Neural cell (in vitro differentiated cells): ENCODE results near the gene COX4I1. TPM values are rescaled to one million over a fixed set of nuclear protein-coding genes. Genes with fewer than 3 reads are reported as not detected.

Experiments used
- H2AFZ ChIP-seq: fragments of 200-600, 300-800 bp; sonication (generic), shearing (Covaris generic); 2 replicates; pipeline ENCODE4 v1.6.0; 2014; ENCODE audit warnings: low read depth, mild to moderate bottlenecking, antibody characterized with exemption, low read length, moderate library complexity
- H3F3A ChIP-seq: fragments of 200-600 bp; shearing (Covaris generic); 2 replicates; pipeline ENCODE4 v1.6.1; 2016; ENCODE audit warnings: mild to moderate bottlenecking, moderate library complexity, mixed read lengths, antibody characterized with exemption, low read length; ENCODE audit not compliant: insufficient read depth, poor library complexity, severe bottlenecking
- H3K27ac ChIP-seq: fragments of 200-600, 300-800 bp; sonication (generic), shearing (Covaris generic); 2 replicates; pipeline ENCODE4 v1.5.1; 2014; ENCODE audit warnings: mild to moderate bottlenecking, low read length, moderate library complexity
- H3K27me3 ChIP-seq: fragments of 300-800, 200-600 bp; sonication (generic), shearing (Covaris generic); 2 replicates; pipeline ENCODE4 v1.6.0; 2014; ENCODE audit warnings: mild to moderate bottlenecking, low read depth, low read length, moderate library complexity; ENCODE audit not compliant: insufficient read depth
- H3K36me3 ChIP-seq: fragments of 300-800, 200-600 bp; sonication (generic), shearing (Covaris generic); 2 replicates; pipeline ENCODE4 v1.5.1; 2014; ENCODE audit warnings: mild to moderate bottlenecking, antibody characterized with exemption, low read length, moderate library complexity; ENCODE audit not compliant: insufficient read depth
- H3K4me2 ChIP-seq: fragments of 300-800, 200-600 bp; sonication (generic), shearing (Covaris generic); 2 replicates; pipeline ENCODE4 v1.6.0; 2014; ENCODE audit warnings: mild to moderate bottlenecking, low read length
- H3K4me3 ChIP-seq: fragments of 300-800, 200-600 bp; sonication (generic), shearing (Covaris generic); 2 replicates; pipeline ENCODE4 v1.5.1; 2014; ENCODE audit warnings: mild to moderate bottlenecking, low read length, moderate library complexity
- H3K79me2 ChIP-seq: fragments of 200-600 bp; shearing (Covaris generic); replicated peaks from 2 replicates; pipeline ENCODE4 v1.6.0; 2014; ENCODE audit warnings: mild to moderate bottlenecking, low read length, moderate library complexity; ENCODE audit not compliant: insufficient read depth
- H3K9ac ChIP-seq: fragments of 300-800, 200-600 bp; sonication (generic), shearing (Covaris generic); 2 replicates; pipeline ENCODE4 v1.6.1; 2016; ENCODE audit warnings: mild to moderate bottlenecking, low read length, mixed read lengths
- H3K9me2 ChIP-seq: fragments of 200-600 bp; shearing (Covaris generic); 2 replicates; pipeline ENCODE4 v1.6.1; 2016; ENCODE audit warnings: mild to moderate bottlenecking, low read length, mixed read lengths; ENCODE audit not compliant: insufficient read depth
- H3K9me3 ChIP-seq: fragments of 200-600, 300-800 bp; sonication (generic), shearing (Covaris generic); 2 replicates; pipeline ENCODE4 v1.6.1; 2016; ENCODE audit warnings: mild to moderate bottlenecking, mixed run types, low read length, moderate library complexity, mixed read lengths
- H4K20me1 ChIP-seq: fragments of 200-600 bp; shearing (Covaris generic); 2 replicates; pipeline ENCODE4 v1.6.1; 2016; ENCODE audit warnings: mild to moderate bottlenecking, mixed run types; ENCODE audit not compliant: insufficient read depth
- EP300 ChIP-seq: fragments of 450-650 bp; conservative IDR thresholded peaks from 2 replicates; pipeline ENCODE4 v1.6.1; 2014; ENCODE audit warnings: antibody characterized with exemption, mild to moderate bottlenecking, moderate library complexity; ENCODE audit not compliant: poor library complexity, severe bottlenecking
- EZH2 ChIP-seq: fragments of 200-600, 300-800 bp; shearing (Covaris generic), sonication (generic); IDR thresholded peaks from 2 replicates; pipeline ENCODE4 v1.6.1; 2014; ENCODE audit warnings: antibody characterized with exemption, low read length, borderline replicate concordance, mild to moderate bottlenecking; ENCODE audit not compliant: insufficient read depth, poor library complexity, severe bottlenecking
- MXI1 ChIP-seq: fragments of 450-650 bp; conservative IDR thresholded peaks from 2 replicates; pipeline ENCODE4 v1.6.1; 2014; ENCODE audit warnings: antibody characterized with exemption, mild to moderate bottlenecking; ENCODE audit not compliant: poor library complexity, severe bottlenecking
- POLR2AphosphoS5 ChIP-seq: IDR thresholded peaks from 2 replicates; pipeline ENCODE4 v1.6.1; 2012
- RAD21 ChIP-seq: fragments of 450-650 bp; conservative IDR thresholded peaks from 2 replicates; pipeline ENCODE4 v1.6.1; 2014; ENCODE audit warnings: antibody characterized with exemption, mild to moderate bottlenecking, moderate library complexity
- REST ChIP-seq: IDR thresholded peaks from 2 replicates; pipeline ENCODE4 v1.6.1; 2012; ENCODE audit warnings: borderline replicate concordance
- SMC3 ChIP-seq: fragments of 450-650 bp; conservative IDR thresholded peaks from 2 replicates; pipeline ENCODE4 v1.6.1; 2014; ENCODE audit warnings: antibody characterized with exemption, mild to moderate bottlenecking, moderate library complexity; ENCODE audit not compliant: poor library complexity
- TAF1 ChIP-seq: IDR thresholded peaks from 2 replicates; pipeline ENCODE4 v1.6.1; 2012; ENCODE audit warnings: low read depth
- polyA plus RNA-seq: library from polyadenylated mRNA; depleted of rRNA; stranded (reverse); fragments of >200 nt; gene quantifications from 2 replicates; pipeline ENCODE4 v1.2.3, GENCODE V29; 2014
- TF ChIP-seq, protein P1 (sequence below): fragments of 450-650 bp; IDR thresholded peaks from 2 replicates; pipeline ENCODE4 v1.5.1; 2014; ENCODE audit warnings: antibody characterized with exemption, mild to moderate bottlenecking, moderate library complexity; ENCODE audit not compliant: poor library complexity, severe bottlenecking

The COX4I1 gene
- polyA plus RNA-seq, 1 donor from 2014 or later: 709 TPM

GRCh38 chr16:85785927-85786326 is 13.6 kb upstream of the COX4I1 start:
- no peaks in the 10 kb centered on the region for H3K27me3 ChIP-seq
- H2AFZ ChIP-seq: no peak overlapping the region
- H3F3A ChIP-seq: no peaks in the 10 kb centered on the region
- H3K9me2 ChIP-seq: no peaks in the 10 kb centered on the region
- H3K4me3 ChIP-seq: no peak overlapping the region
- H3K79me2 ChIP-seq: peaks cover 6% of the 10 kb centered on the region
- TF ChIP-seq RAD21 (no peak), EZH2 (no peak), TAF1 (no peak), MXI1 (no peak), POLR2AphosphoS5 (no peak), EP300 (no peak), SMC3 (no peak), REST (no peak)
- TF ChIP-seq, protein P1, sequence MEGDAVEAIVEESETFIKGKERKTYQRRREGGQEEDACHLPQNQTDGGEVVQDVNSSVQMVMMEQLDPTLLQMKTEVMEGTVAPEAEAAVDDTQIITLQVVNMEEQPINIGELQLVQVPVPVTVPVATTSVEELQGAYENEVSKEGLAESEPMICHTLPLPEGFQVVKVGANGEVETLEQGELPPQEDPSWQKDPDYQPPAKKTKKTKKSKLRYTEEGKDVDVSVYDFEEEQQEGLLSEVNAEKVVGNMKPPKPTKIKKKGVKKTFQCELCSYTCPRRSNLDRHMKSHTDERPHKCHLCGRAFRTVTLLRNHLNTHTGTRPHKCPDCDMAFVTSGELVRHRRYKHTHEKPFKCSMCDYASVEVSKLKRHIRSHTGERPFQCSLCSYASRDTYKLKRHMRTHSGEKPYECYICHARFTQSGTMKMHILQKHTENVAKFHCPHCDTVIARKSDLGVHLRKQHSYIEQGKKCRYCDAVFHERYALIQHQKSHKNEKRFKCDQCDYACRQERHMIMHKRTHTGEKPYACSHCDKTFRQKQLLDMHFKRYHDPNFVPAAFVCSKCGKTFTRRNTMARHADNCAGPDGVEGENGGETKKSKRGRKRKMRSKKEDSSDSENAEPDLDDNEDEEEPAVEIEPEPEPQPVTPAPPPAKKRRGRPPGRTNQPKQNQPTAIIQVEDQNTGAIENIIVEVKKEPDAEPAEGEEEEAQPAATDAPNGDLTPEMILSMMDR: no peak
- H4K20me1 ChIP-seq: no peaks in the 10 kb centered on the region
- no peak overlapping the region for H3K4me2 ChIP-seq
- H3K9me3 ChIP-seq: no peaks in the 10 kb centered on the region
- H3K9ac ChIP-seq: no peak overlapping the region
- no peak overlapping the region for H3K27ac ChIP-seq
- no peaks in the 10 kb centered on the region for H3K36me3 ChIP-seq

DNA sequence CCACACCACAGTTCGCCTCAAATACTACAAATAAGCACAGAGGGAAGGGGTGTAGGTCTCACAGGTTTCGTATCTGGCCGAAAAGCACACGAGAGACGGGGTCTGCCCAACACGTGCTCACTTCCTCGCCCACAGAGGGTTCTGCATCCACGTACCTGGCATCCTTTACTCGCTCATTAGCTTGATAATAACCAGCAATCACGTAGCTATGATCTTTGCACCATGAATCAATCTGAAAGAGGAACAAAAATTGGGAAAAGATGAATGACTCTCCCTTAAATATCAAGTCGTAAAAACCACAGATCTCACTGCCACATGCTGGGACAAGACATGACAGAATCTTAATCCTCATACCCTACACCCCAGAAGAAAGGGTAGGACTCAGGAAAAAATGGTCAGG is 10.7 kb upstream of the COX4I1 start:
- H3K9me2 ChIP-seq: no peaks in the 10 kb centered on the region
- H3K4me2 ChIP-seq: no peak overlapping the region
- H3K9ac ChIP-seq: no peak overlapping the region
- TF ChIP-seq POLR2AphosphoS5 (no peak), EP300 (no peak), SMC3 (no peak), REST (no peak), EZH2 (no peak), RAD21 (no peak), MXI1 (no peak), TAF1 (no peak)
- TF ChIP-seq, protein P1: no peak
- no peaks in the 10 kb centered on the region for H3K9me3 ChIP-seq
- no peaks in the 10 kb centered on the region for H3K27me3 ChIP-seq
- peaks cover 11% of the 10 kb centered on the region for H3K79me2 ChIP-seq
- H3K4me3 ChIP-seq: no peak overlapping the region
- H4K20me1 ChIP-seq: no peaks in the 10 kb centered on the region
- H2AFZ ChIP-seq: no peak overlapping the region
- H3K27ac ChIP-seq: no peak overlapping the region
- no peaks in the 10 kb centered on the region for H3F3A ChIP-seq
- no peaks in the 10 kb centered on the region for H3K36me3 ChIP-seq
